GM12878 (cell line): ENCODE data around the gene HYAL4. TPM values are rescaled to one million over a fixed set of nuclear protein-coding genes. Genes with fewer than 3 reads are reported as not detected.

Experiments
- ATAC-seq: fragments of 200-7000 bp; cut with Tn5 transposase; 3 replicates; pipeline ENCODE4 v1.9.1; 2020; ENCODE audit warnings: mild to moderate bottlenecking, moderate library complexity
- BruUV-seq: library from RNA; stranded (reverse); fragments of 400-500 nt; replicated peaks from 2 replicates; lab custom pipeline; 2021; lab: Mats Ljungman, UMichigan
- CTCF ChIA-PET: fragments of 300-600 bp; sonication (Branson Sonifier 250); formaldehyde crosslinking; extraction: SDS; loops from one replicate; lab custom pipeline; 2021; ENCODE audit warnings: inconsistent platforms; lab: Yijun Ruan, JAX
- POLR2A ChIA-PET: fragments of 350-600 bp; formaldehyde crosslinking; extraction: SDS; loops from one replicate; lab custom pipeline; 2021; ENCODE audit warnings: inconsistent platforms; lab: Charles Lee
- RAD21 ChIA-PET: fragments of 300-600 bp; sonication (Branson Sonifier 250); formaldehyde crosslinking; loops from one replicate; lab custom pipeline; 2023; ENCODE audit warnings: antibody characterized with exemption; ENCODE audit not compliant: unreplicated experiment; lab: Charles Lee
- SMC1A ChIA-PET: fragments of 300-600 bp; sonication (Branson Sonifier 250); formaldehyde crosslinking; loops from one replicate; lab custom pipeline; 2023; ENCODE audit not compliant: unreplicated experiment, uncharacterized antibody; lab: Charles Lee
- DNase-seq: peaks from one replicate; pipeline ENCODE4 v3.0.0-alpha.2; 2011; ENCODE audit warnings: low read depth, low spot score
- FAIRE-seq: peaks from 3 replicates; lab custom pipeline; 2011; peaks lifted over from hg19 to GRCh38; lab: Jason Lieb, UNC
- H2AFZ ChIP-seq: 2 replicates; pipeline ENCODE4 v1.6.0; 2011; ENCODE audit warnings: low read depth, low read length, control low read depth; ENCODE audit not compliant: control insufficient read depth
- H3K27ac ChIP-seq: 2 replicates; pipeline ENCODE4 v1.5.1; 2011; ENCODE audit warnings: control low read depth; ENCODE audit not compliant: control insufficient read depth, insufficient read depth
- H3K27me3 ChIP-seq, 2 experiments: replicated peaks in 1 of 2; 2 replicates each; pipeline versions ENCODE4 v1.6.0 to v1.6.1; 2011; ENCODE audit warnings: low read length in 1 of 2; ENCODE audit not compliant: control insufficient read depth in 2 of 2, insufficient read depth in 2 of 2
- H3K36me3 ChIP-seq, 2 experiments: 2 replicates each; pipeline ENCODE4 v1.5.1; 2011; ENCODE audit warnings: low read length in 1 of 2; ENCODE audit not compliant: control insufficient read depth in 2 of 2, insufficient read depth in 2 of 2
- H3K4me1 ChIP-seq: 2 replicates; pipeline ENCODE4 v1.6.1; 2011; ENCODE audit warnings: mild to moderate bottlenecking, low read length, moderate library complexity, mixed read lengths; ENCODE audit not compliant: control insufficient read depth, insufficient read depth
- H3K4me2 ChIP-seq: 2 replicates; pipeline ENCODE4 v1.6.0; 2011; ENCODE audit warnings: control low read depth; ENCODE audit not compliant: control insufficient read depth, insufficient read depth
- H3K4me3 ChIP-seq: fragments of 200-600 bp; sonication (generic); 2 replicates; pipeline ENCODE4 v1.5.1; 2016
- H3K79me2 ChIP-seq: 2 replicates; pipeline ENCODE4 v1.6.0; 2011; ENCODE audit warnings: low read length; ENCODE audit not compliant: control insufficient read depth, insufficient read depth
- H3K9ac ChIP-seq: 2 replicates; pipeline ENCODE4 v1.8.0; 2011; ENCODE audit warnings: low read length, control low read depth, mixed read lengths; ENCODE audit not compliant: control insufficient read depth, insufficient read depth
- H3K9me3 ChIP-seq: replicated peaks from 3 replicates; pipeline ENCODE4 v1.5.1; 2011; ENCODE audit warnings: mild to moderate bottlenecking, low read length; ENCODE audit not compliant: control insufficient read depth, insufficient read depth
- H4K20me1 ChIP-seq: 2 replicates; pipeline ENCODE4 v1.6.0; 2011; ENCODE audit not compliant: control insufficient read depth, insufficient read depth
- CBX3 ChIP-seq: fragments of 200-600 bp; sonication (generic); IDR thresholded peaks from 2 replicates; pipeline ENCODE4 v1.6.1; 2016; ENCODE audit warnings: low read depth, borderline replicate concordance
- FOXK2 ChIP-seq: fragments of 450-650 bp; IDR thresholded peaks from 2 replicates; pipeline ENCODE4 v1.6.1; 2017; ENCODE audit warnings: mild to moderate bottlenecking, moderate library complexity
- MEF2B ChIP-seq: fragments of 450-650 bp; IDR thresholded peaks from 2 replicates; pipeline ENCODE4 v1.6.1; 2018; ENCODE audit warnings: mild to moderate bottlenecking, moderate library complexity; ENCODE audit not compliant: partially characterized antibody, poor library complexity, severe bottlenecking
- NBN ChIP-seq: fragments of 450-650 bp; IDR thresholded peaks from 2 replicates; pipeline ENCODE4 v1.6.1; 2016
- SKIL ChIP-seq: fragments of 450-650 bp; IDR thresholded peaks from 2 replicates; pipeline ENCODE4 v1.6.1; 2017; ENCODE audit warnings: mild to moderate bottlenecking, low read depth, inconsistent platforms; ENCODE audit not compliant: poor library complexity, severe bottlenecking
- in situ Hi-C: fragments of 300-500 bp; cut with MboI; formaldehyde crosslinking; loops from 9 replicates; pipeline ENCODE4 v1.14.3; 2018; ENCODE audit warnings: mixed read lengths
- intact Hi-C: fragments of 100-400 bp; cut with micrococcal nuclease; formaldehyde crosslinking; loops from one replicate; pipeline ENCODE4 v1.14.2; 2022; ENCODE audit not compliant: unreplicated experiment
- polyA plus RNA-seq, 11 experiments: library from polyadenylated mRNA; depleted of rRNA in 4 of 11; unstranded in 6 of 11; stranded (reverse) in 5 of 11; fragments of >200 nt; fragmentation: Nextera tagmentation in 4 of 11; fragmentation: Illumina TruSeq in 1 of 11; extraction: Ambion mirVana in 4 of 11; extraction: Trizol in 1 of 11; gene quantifications; 1 replicate in 1 of 11; 2 replicates in 10 of 11; pipeline versions ENCODE4 v1.2.1 to v1.2.3, GENCODE V29; 2011 to 2016; ENCODE audit warnings: inconsistent platforms in 2 of 11, missing spikeins in 2 of 11, low read depth in 1 of 11
- total RNA-seq, 4 experiments: library from RNA; depleted of rRNA in 3 of 4; stranded (reverse); fragments of >200 nt in 3 of 4; fragmentation: Illumina TruSeq in 1 of 4; extraction: Trizol in 1 of 4; gene quantifications; 2 replicates each; pipeline versions ENCODE4 v1.2.1 to v1.2.3, GENCODE V29; 2013 to 2021
- TF ChIP-seq, protein P1 (sequence below): IDR thresholded peaks from 2 replicates; pipeline ENCODE4 v1.6.1; 2012; ENCODE audit warnings: low read depth, low read length, improper control_type of control experiment

Gene HYAL4
- total and polyA plus RNA-seq, 10 of the 15 experiments (the other 5 are each of a cell fraction or from before 2014, with no cell fraction given) = 0.14 to 0.88 (median 0.26) TPM; not detected in 1

DNA sequence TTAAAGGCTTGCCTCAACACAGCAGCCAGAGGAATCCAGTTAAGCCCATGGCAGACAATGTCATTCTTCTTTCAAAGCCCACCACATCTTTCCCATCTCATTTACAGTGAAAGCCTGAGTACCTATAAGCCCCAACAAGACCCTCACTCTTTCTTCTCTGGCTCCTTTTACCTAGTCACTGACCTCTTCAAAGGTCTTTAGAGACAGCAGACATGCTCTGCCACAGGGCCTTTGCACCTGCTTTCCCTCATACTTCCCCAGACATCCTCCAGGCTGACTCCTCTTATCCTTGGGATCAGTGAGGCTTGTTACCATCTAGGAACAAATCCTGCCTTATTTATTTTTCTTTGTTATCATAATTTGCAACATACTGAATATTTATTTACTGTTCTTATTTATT, 17.8 kb downstream of the HYAL4 start:
- Histone ChIP-seq H3K4me3 (no peak overlapping the region), H3K4me1 (no peaks in the 10 kb centered on the region), H3K27ac (no peak overlapping the region), H3K4me2 (no peak overlapping the region), H3K36me3 (no peaks in the 10 kb centered on the region), H3K9ac (no peak overlapping the region), H3K79me2 (no peaks in the 10 kb centered on the region), H3K27me3 (no peaks in the 10 kb centered on the region), H4K20me1 (no peaks in the 10 kb centered on the region)
- no peak for DNase-seq
- no TSS peak for BruUV-seq
- intact Hi-C loops = no loop called here
- RAD21 ChIA-PET = interaction anchor here (1.4 kb wide), 1 partner anchor 65 kb away, joined by 3 read pairs; no protein-coding TSS in a partner anchor
- SMC1A ChIA-PET = interaction anchor here (0.9 to 3.0 kb wide), 2 partner anchors 9 to 65 kb away, joined by 3 to 14 read pairs; no protein-coding TSS in a partner anchor
- in situ Hi-C loops = no loop called here
- POLR2A ChIA-PET = no interaction called here
- FAIRE-seq = no peak
- CTCF ChIA-PET = interaction anchor here (1.6 kb wide), 1 partner anchor 65 kb away, joined by 11 read pairs; no protein-coding TSS in a partner anchor
- TF ChIP-seq NBN = no peak
- TF ChIP-seq CBX3 = no peak
- no peak for TF ChIP-seq SKIL
- no peak for TF ChIP-seq FOXK2
- TF ChIP-seq MEF2B = no peak
- TF ChIP-seq, protein P1, sequence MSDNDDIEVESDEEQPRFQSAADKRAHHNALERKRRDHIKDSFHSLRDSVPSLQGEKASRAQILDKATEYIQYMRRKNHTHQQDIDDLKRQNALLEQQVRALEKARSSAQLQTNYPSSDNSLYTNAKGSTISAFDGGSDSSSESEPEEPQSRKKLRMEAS = no peak
- TF ChIP-seq, all 136 proteins: peak for 0
- no peak overlapping the region for H2AFZ ChIP-seq
- ATAC-seq = no peak
- H3K9me3 ChIP-seq = no peaks in the 10 kb centered on the region
